Amniotic epithelial cell (primary cell): ENCODE results near the gene LRRC23.
"Not testable (repeated sequence)": the region's sequence is repeated elsewhere in the genome, so short reads cannot be mapped to it uniquely, and the experiment has no call there.

Source experiments
- DNase-seq: peaks from one replicate; pipeline ENCODE4 v3.0.0-alpha.2; 2010; ENCODE audit warnings: low read depth

The LRRC23 gene

GRCh38 chr12:6904280-6905276 lies at the start of gene LRRC23:
LRRC23 (plus strand) TSS chr12:6904822; CDS start chr12:6905634, 812 bp downstream.
- peak; percentile 90 for DNase-seq

GRCh38 chr12:6855322-6855721 lies 49.3 kb upstream of the LRRC23 start:
- DNase-seq = no peak

GRCh38 chr12:6858799-6859198 lies 45.8 kb upstream of the LRRC23 start:
- no peak for DNase-seq

GRCh38 chr12:6860116-6860515 lies 44.5 kb upstream of the LRRC23 start:
- no peak for DNase-seq

GRCh38 chr12:6860942-6861341 lies 43.7 kb upstream of the LRRC23 start:
- no peak for DNase-seq

- DNase-seq = no peak
Observed at GRCh38 chr12:6861391-6861790, 43.2 kb upstream of the LRRC23 start.

- DNase-seq = no peak
Observed at GRCh38 chr12:6863033-6863432, 41.6 kb upstream of the LRRC23 start.

- DNase-seq = no peak
Observed at GRCh38 chr12:6863586-6864321, 40.9 kb upstream of the LRRC23 start.

- DNase-seq = not testable (repeated sequence)
Observed at GRCh38 chr12:6865307-6865706, 39.3 kb upstream of the LRRC23 start.

GRCh38 chr12:6866163-6866919 lies 38.3 kb upstream of the LRRC23 start:
- DNase-seq = no peak

GRCh38 chr12:6866920-6867412 lies 37.7 kb upstream of the LRRC23 start:
- DNase-seq = no peak

- DNase-seq = peak; percentile 68
Observed at GRCh38 chr12:6867413-6868210, 37.0 kb upstream of the LRRC23 start, which contains the start of gene TPI1. TPI1 (plus strand) TSS chr12:6867531; CDS start chr12:6867567, 36 bp downstream.

GRCh38 chr12:6868211-6869048 lies 36.2 kb upstream of the LRRC23 start:
- DNase-seq = peak; percentile 21

GRCh38 chr12:6869049-6870021 lies 35.3 kb upstream of the LRRC23 start:
- DNase-seq = peak; percentile 84

GRCh38 chr12:6870304-6870703 lies 34.3 kb upstream of the LRRC23 start:
- DNase-seq = not testable (repeated sequence)

- no peak for DNase-seq
Observed at GRCh38 chr12:6871052-6871957, 33.3 kb upstream of the LRRC23 start.
